Measurements from ENCODE around the gene ERCC6L2. TPM values are rescaled to one million over a fixed set of nuclear protein-coding genes. Genes with fewer than 3 reads are reported as not detected.

The ERCC6L2 gene
- total RNA-seq, 1 experiment from 2014 or later: 39.7 TPM

DNA sequence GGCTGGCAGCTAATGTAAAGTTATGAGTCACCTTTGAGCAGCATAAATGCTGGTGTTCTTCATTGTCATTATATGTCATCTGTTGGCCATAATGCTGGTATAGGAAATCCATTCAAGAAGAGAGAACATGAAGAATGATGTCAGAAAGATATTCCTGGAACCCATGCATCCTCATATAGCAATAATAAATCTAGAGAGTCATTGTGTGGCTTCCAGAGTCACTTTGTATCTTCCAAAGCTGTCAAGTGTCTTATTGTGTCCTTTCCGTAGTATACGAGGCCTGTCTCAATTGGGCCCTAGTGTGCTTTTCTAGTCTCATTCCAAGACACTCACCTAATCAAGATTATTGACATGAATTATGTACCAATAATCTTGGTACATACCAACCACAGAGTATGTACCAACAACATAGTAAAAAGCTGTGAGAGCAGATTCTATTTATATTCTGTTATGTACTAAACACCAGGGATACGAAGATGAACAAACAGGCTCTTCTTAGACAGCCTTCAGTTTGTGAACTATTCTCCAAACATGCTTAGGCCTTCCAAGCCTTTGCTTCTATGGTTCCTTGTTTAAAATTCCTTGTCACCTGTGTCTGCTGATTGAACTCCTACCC lies 110.1 kb downstream of the ERCC6L2 start:
- in situ Hi-C loops (cut with HindIII; ENCODE audit: low pct_unique_long_range_greater_than_20kb, low sequenced_read_pairs): no loop called here
- DNase-seq (ENCODE audit: low read depth, low spot score) (no peak), ATAC-seq (no peak)
- no peaks in the 10 kb centered on the region for H3K9me3 ChIP-seq (ENCODE audit: control insufficient read depth, insufficient read depth, low read depth, low read length)
- no peaks in the 10 kb centered on the region for H3K4me1 ChIP-seq (ENCODE audit: control insufficient read depth, insufficient read depth, low read length)
- H3K27me3 ChIP-seq (ENCODE audit: control insufficient read depth, insufficient read depth, low read length): no peaks in the 10 kb centered on the region
- ChIA-PET CTCF (no interaction called here), POLR2A (no interaction called here)
- no peak overlapping the region for H3K4me3 ChIP-seq (ENCODE audit: low read depth in 2 of 2, low read length in 2 of 2)
- intact Hi-C loops (cut with micrococcal nuclease; ENCODE audit: unreplicated experiment): no loop called here
- no TSS peak for BruUV-seq (replicated peaks)
- no peak for TF ChIP-seq CTCF (IDR thresholded peaks at IDR 0.05)
- no peaks in the 10 kb centered on the region for H3K36me3 ChIP-seq (ENCODE audit: control insufficient read depth, insufficient read depth, low read length)
- H3K27ac ChIP-seq (ENCODE audit: low read length): no peak overlapping the region

DNA sequence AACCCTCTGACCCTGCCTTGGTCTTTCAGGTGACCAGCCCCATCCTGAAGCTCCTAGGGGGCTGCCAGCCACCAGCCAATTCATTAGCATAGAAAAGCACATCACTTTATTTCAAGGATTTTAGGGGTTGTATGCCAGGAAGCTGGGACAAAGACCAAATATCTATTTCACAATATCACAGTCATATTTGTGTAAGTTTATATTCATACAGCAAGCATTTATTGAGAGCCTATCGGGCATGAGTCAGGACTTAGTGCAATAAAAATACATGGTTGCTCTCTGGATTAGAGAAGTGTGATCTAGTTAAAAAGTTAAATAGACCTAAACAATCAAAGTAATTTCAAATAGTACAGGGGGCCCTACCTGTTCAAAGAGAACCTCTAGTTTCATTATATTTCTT lies 113.8 kb downstream of the ERCC6L2 start:
- CTCF ChIA-PET: no interaction called here
- ATAC-seq: no peak

More for the DNA sequence above, 113.8 kb downstream of the ERCC6L2 start:
- in situ Hi-C loops (cut with HindIII; ENCODE audit: low pct_unique_long_range_greater_than_20kb, low sequenced_read_pairs): no loop called here
- Histone ChIP-seq H3K4me3 (ENCODE audit: low read depth in 2 of 2, low read length in 2 of 2) (no peak overlapping the region), H3K27ac (ENCODE audit: low read length) (no peak overlapping the region), H3K27me3 (ENCODE audit: control insufficient read depth, insufficient read depth, low read length) (no peaks in the 10 kb centered on the region), H3K4me1 (ENCODE audit: control insufficient read depth, insufficient read depth, low read length) (no peaks in the 10 kb centered on the region), H3K36me3 (ENCODE audit: control insufficient read depth, insufficient read depth, low read length) (no peaks in the 10 kb centered on the region), H3K9me3 (ENCODE audit: control insufficient read depth, insufficient read depth, low read depth, low read length) (no peaks in the 10 kb centered on the region)
- TF ChIP-seq POLR2AphosphoS5 (IDR thresholded peaks at IDR 0.05; ENCODE audit: low read depth, low read length): no peak
- TF ChIP-seq, protein P1, sequence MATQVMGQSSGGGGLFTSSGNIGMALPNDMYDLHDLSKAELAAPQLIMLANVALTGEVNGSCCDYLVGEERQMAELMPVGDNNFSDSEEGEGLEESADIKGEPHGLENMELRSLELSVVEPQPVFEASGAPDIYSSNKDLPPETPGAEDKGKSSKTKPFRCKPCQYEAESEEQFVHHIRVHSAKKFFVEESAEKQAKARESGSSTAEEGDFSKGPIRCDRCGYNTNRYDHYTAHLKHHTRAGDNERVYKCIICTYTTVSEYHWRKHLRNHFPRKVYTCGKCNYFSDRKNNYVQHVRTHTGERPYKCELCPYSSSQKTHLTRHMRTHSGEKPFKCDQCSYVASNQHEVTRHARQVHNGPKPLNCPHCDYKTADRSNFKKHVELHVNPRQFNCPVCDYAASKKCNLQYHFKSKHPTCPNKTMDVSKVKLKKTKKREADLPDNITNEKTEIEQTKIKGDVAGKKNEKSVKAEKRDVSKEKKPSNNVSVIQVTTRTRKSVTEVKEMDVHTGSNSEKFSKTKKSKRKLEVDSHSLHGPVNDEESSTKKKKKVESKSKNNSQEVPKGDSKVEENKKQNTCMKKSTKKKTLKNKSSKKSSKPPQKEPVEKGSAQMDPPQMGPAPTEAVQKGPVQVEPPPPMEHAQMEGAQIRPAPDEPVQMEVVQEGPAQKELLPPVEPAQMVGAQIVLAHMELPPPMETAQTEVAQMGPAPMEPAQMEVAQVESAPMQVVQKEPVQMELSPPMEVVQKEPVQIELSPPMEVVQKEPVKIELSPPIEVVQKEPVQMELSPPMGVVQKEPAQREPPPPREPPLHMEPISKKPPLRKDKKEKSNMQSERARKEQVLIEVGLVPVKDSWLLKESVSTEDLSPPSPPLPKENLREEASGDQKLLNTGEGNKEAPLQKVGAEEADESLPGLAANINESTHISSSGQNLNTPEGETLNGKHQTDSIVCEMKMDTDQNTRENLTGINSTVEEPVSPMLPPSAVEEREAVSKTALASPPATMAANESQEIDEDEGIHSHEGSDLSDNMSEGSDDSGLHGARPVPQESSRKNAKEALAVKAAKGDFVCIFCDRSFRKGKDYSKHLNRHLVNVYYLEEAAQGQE (IDR thresholded peaks at IDR 0.05; ENCODE audit: insufficient read depth in 1 of 2, low read depth in 2 of 2, low read length in 1 of 2): no peak
- no peak for TF ChIP-seq SIN3A (IDR thresholded peaks at IDR 0.05; ENCODE audit: borderline replicate concordance, insufficient read depth, low read depth, low read length)
- TF ChIP-seq CTCF (IDR thresholded peaks at IDR 0.05): no peak
- TF ChIP-seq TCF7L2 (IDR thresholded peaks at IDR 0.05; ENCODE audit: low read depth, low read length): no peak
- intact Hi-C loops (cut with micrococcal nuclease; ENCODE audit: unreplicated experiment): no loop called here
- no TSS peak for BruUV-seq (replicated peaks)
- POLR2A ChIA-PET: no interaction called here
- DNase-seq (ENCODE audit: low read depth, low spot score): no peak
